Measurements from ENCODE around the gene AARS2. TPM values are rescaled to one million over a fixed set of nuclear protein-coding genes. Genes with fewer than 3 reads are reported as not detected.
A peak's percentile ranks its signal among the peaks of the same experiment; 100 is the strongest.

AARS2 gene
- total and polyA plus RNA-seq, 4 donors: 2.3 to 11.5 (median 5.7) TPM

DNA sequence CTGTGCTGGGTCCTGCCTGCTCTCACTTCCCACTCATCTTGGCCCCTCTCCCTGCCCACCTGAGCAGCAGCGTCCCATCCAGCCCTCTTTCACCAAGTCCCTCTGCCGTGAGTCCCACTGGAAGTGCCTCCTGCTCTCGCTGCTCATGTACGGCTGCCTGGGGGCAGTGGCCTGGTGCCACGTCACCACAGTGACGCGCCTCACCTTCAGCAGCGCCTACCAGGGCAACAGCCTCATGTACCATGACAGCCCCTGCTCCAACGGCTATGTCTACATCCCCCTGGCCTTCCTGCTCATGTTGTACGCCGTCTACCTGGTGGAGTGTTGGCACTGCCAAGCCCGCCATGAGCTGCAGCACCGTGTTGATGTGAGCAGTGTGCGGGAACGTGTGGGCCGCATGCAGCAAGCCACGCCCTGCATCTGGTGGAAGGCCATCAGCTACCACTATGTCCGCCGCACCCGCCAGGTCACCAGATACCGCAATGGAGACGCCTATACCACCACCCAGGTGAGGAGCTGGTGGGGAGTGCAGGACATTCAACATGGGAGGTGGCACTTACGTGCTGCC lies 40.1 kb downstream of the AARS2 start:
- no peak overlapping the region for H3K4me3 ChIP-seq (ENCODE audit: low read length in 2 of 2)
- WGBS, 2 donors: 85 to 87% methylated on average over 23 of the region's 23 CpGs
- no peaks in the 10 kb centered on the region for H3K9me3 ChIP-seq (ENCODE audit: control insufficient read depth, low read length)
- intact Hi-C loops (cut with DNase I): no loop called here
- H3K27me3 ChIP-seq (ENCODE audit: control insufficient read depth in 1 of 2, insufficient read depth in 2 of 2, low read length in 1 of 2): no peaks in the 10 kb centered on the region
- DNase-seq (no peak), ATAC-seq (ENCODE audit: low FRiP score) (no peak)
- H3K4me1 ChIP-seq (ENCODE audit: control insufficient read depth in 1 of 2, insufficient read depth in 2 of 2, low read length in 2 of 2): no peaks in the 10 kb centered on the region
- no peaks in the 10 kb centered on the region for H3K36me3 ChIP-seq (ENCODE audit: control insufficient read depth in 1 of 2, insufficient read depth in 2 of 2, low read length in 1 of 2)
- no peak overlapping the region for H3K27ac ChIP-seq (ENCODE audit: low read depth in 1 of 2, low read length in 2 of 2)

DNA sequence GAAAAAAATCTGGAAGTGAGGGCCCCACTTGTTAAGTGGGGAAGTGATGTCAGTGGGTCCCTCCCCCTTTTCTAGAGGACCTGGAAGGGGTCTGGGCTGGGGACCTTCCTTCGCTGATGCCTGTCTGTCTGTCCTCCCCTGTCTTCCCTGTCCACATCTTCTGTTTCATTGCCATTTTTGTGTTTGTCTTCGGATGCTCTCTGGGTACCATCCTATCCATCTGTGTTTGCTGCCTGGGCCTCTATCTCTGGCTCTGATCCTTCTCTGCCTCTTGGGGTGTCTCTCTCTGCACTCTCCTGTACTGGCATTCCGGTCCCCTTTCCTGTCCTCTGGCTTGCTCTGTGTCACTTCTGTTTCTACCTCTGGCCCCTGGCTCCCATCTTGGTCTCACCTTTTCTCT lies 40.6 kb downstream of the AARS2 start:
- ATAC-seq (ENCODE audit: low FRiP score) (no peak), DNase-seq (no peak)
- Histone ChIP-seq H3K27me3 (ENCODE audit: control insufficient read depth in 1 of 2, insufficient read depth in 2 of 2, low read length in 1 of 2) (no peaks in the 10 kb centered on the region), H3K36me3 (ENCODE audit: control insufficient read depth in 1 of 2, insufficient read depth in 2 of 2, low read length in 1 of 2) (no peaks in the 10 kb centered on the region), H3K4me1 (ENCODE audit: control insufficient read depth in 1 of 2, insufficient read depth in 2 of 2, low read length in 2 of 2) (no peaks in the 10 kb centered on the region), H3K4me3 (ENCODE audit: low read length in 2 of 2) (no peak overlapping the region), H3K9me3 (ENCODE audit: control insufficient read depth, low read length) (no peaks in the 10 kb centered on the region), H3K27ac (ENCODE audit: low read depth in 1 of 2, low read length in 2 of 2) (no peak overlapping the region)
- intact Hi-C loops (cut with DNase I): no loop called here
- 91 to 94% methylated on average over 3 of the region's 3 CpGs for WGBS, 2 donors

DNA sequence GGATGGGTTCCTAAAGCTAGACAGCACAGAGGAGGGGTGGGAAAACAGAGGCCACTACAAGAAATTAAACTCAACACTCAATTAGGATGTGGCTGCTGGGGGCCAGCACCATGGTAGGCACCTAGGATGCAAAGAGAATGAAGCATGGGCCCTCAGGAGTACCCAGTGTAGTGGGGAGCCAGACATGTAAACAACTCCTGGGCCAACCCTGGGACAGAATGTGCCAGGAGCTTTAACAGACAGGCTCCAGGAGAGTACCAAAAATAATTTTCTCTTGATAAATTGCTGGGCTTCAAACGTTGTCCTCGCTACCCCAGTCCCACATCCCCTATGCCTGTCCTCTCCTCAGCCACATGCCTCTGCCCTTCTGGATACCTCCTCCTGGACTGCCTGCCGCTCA lies 41.2 kb downstream of the AARS2 start:
- H3K9me3 ChIP-seq (ENCODE audit: control insufficient read depth, low read length): no peaks in the 10 kb centered on the region
- ATAC-seq (ENCODE audit: low FRiP score) (no peak), DNase-seq (no peak)
- H3K4me1 ChIP-seq (ENCODE audit: control insufficient read depth in 1 of 2, insufficient read depth in 2 of 2, low read length in 2 of 2): no peaks in the 10 kb centered on the region
- intact Hi-C loops (cut with DNase I): no loop called here
- no peak overlapping the region for H3K27ac ChIP-seq (ENCODE audit: low read depth in 1 of 2, low read length in 2 of 2)
- H3K4me3 ChIP-seq (ENCODE audit: low read length in 2 of 2): no peak overlapping the region
- H3K36me3 ChIP-seq (ENCODE audit: control insufficient read depth in 1 of 2, insufficient read depth in 2 of 2, low read length in 1 of 2): no peaks in the 10 kb centered on the region
- no peaks in the 10 kb centered on the region for H3K27me3 ChIP-seq (ENCODE audit: control insufficient read depth in 1 of 2, insufficient read depth in 2 of 2, low read length in 1 of 2)
- WGBS, 2 donors: 16% methylated on average over 3 of the region's 3 CpGs

DNA sequence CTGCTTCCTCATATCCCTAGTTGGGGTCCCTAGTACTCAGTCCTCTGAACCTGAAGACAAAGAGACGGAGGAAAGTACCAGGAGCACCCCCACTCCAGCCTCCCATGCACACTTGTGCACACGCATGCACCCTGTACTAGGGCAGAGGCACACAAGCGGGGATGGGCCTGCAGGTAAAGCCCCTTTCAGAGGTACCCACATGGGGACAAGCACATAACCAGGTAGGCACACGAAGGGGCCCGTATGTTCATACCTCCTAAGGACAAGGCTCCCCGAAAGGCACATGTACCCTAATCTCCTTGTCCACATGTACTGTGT lies 41.8 kb downstream of the AARS2 start:
- H3K9me3 ChIP-seq (ENCODE audit: control insufficient read depth, low read length): no peaks in the 10 kb centered on the region
- DNase-seq (no peak), ATAC-seq (ENCODE audit: low FRiP score) (no peak)
- no peak overlapping the region for H3K27ac ChIP-seq (ENCODE audit: low read depth in 1 of 2, low read length in 2 of 2)
- WGBS, 2 donors: 81 to 87% methylated on average over 6 of the region's 6 CpGs
- no peaks in the 10 kb centered on the region for H3K4me1 ChIP-seq (ENCODE audit: control insufficient read depth in 1 of 2, insufficient read depth in 2 of 2, low read length in 2 of 2)
- H3K4me3 ChIP-seq (ENCODE audit: low read length in 2 of 2): no peak overlapping the region
- H3K27me3 ChIP-seq (ENCODE audit: control insufficient read depth in 1 of 2, insufficient read depth in 2 of 2, low read length in 1 of 2): no peaks in the 10 kb centered on the region
- intact Hi-C loops (cut with DNase I): no loop called here
- no peaks in the 10 kb centered on the region for H3K36me3 ChIP-seq (ENCODE audit: control insufficient read depth in 1 of 2, insufficient read depth in 2 of 2, low read length in 1 of 2)

DNA sequence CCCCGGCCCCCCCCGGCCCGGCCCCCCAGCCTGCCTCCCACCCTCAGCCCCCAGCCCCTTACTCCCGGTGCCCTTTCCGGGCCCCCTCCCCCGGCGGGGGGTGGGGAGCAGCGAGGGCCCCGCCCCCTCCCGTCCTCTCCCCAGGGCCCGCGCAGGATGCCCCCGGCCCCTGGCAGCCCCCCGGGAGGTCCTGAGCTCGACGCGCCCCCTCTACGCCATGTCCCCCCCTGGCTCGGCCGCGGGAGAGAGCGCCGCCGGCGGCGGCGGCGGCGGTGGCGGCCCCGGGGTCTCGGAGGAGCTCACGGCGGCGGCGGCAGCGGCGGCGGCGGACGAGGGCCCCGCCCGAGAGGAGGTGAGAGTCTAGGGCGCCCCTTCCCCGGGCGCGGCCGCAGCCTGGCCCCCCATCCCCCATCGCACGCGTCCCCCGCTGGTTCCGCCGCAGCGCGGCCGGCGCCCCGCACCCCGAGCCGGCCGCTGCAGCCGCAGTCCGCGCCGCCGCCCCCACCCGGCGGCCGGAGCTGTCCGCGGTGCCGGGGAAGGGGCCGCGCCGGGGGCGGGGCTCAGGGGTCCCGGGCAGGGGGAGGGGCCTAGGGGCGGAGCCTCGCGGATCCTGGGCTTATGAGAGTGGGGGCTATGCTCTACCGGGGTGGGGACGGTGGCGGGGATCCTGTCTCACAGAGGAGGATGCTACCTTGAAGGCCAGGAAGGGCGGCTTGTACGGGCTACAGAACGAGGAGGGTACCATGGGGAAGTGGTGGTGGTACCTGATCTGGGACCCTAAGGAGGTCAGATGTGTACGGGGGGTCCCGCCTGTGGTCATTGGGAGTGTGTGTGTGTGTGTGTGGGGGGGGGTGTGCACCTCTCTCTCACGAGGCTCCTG lies 42.4 kb downstream of the AARS2 start:
- DNase-seq (no peak), ATAC-seq (ENCODE audit: low FRiP score) (no peak)
- 2 to 5% methylated on average over 28 to 88 of the region's 90 CpGs for WGBS, 2 donors
- intact Hi-C loops (cut with DNase I): no loop called here
- Histone ChIP-seq H3K27me3 (ENCODE audit: control insufficient read depth in 1 of 2, insufficient read depth in 2 of 2, low read length in 1 of 2) (no peaks in the 10 kb centered on the region), H3K36me3 (ENCODE audit: control insufficient read depth in 1 of 2, insufficient read depth in 2 of 2, low read length in 1 of 2) (no peaks in the 10 kb centered on the region), H3K4me3 (ENCODE audit: low read length in 2 of 2) (peak overlapping the region; percentile 39 to 52), H3K9me3 (ENCODE audit: control insufficient read depth, low read length) (no peaks in the 10 kb centered on the region), H3K27ac (ENCODE audit: low read depth in 1 of 2, low read length in 2 of 2) (no peak overlapping the region), H3K4me1 (ENCODE audit: control insufficient read depth in 1 of 2, insufficient read depth in 2 of 2, low read length in 2 of 2) (no peaks in the 10 kb centered on the region)

DNA sequence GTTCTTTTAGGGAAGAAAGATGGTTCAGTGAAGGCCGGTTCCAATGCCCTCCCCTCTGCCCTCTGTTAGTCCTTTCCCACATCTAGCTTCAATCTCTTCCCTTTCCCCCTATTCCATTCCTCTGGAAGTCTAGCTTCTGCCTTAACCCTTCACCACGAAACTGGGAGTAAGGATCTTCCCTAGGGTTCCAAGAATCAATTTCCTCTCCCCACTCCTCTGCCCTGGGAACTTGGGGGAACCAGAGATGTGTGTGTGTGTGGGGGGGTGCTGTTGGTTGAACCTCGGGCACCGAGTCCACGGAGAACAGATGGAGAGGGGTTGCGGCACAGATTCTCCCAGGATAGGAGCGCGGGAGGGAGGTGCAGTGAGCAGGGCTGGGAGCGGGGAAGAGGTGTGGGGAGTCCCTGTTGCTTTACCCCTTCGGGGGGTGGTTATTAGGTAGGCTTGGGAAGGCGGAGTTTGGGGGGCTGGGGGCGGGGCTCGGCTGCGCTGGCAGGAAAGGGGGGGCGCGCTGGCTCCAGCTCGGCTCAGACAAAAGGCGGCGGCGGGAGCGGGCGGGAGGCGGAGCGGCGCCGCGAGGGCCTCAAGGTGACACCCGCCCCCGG lies 43.1 kb downstream of the AARS2 start, which contains the start of gene TMEM151B:
TSS of gene TMEM151B (plus strand) at position 530 of the 605 bp plus-strand sequence. CDS start 293 bp downstream, outside the sequence.
- Histone ChIP-seq H3K4me3 (ENCODE audit: low read length in 2 of 2) (peak within 1 kb of the TSS; percentile 39 to 52), H3K27ac (ENCODE audit: low read depth in 1 of 2, low read length in 2 of 2) (no peak within 1 kb of the TSS), H3K36me3 (ENCODE audit: control insufficient read depth in 1 of 2, insufficient read depth in 2 of 2, low read length in 1 of 2) (no peaks in the 10 kb centered on the region), H3K27me3 (ENCODE audit: control insufficient read depth in 1 of 2, insufficient read depth in 2 of 2, low read length in 1 of 2) (no peaks in the 10 kb centered on the region), H3K9me3 (ENCODE audit: control insufficient read depth, low read length) (no peaks in the 10 kb centered on the region), H3K4me1 (ENCODE audit: control insufficient read depth in 1 of 2, insufficient read depth in 2 of 2, low read length in 2 of 2) (no peaks in the 10 kb centered on the region)
- 12 to 25% methylated on average over 19 to 29 of the region's 29 CpGs for WGBS, 2 donors
- peak in 1 of 2 donors; percentile 64 for DNase-seq
- ATAC-seq (ENCODE audit: low FRiP score): no peak
- intact Hi-C loops (cut with DNase I): loop anchor here (2.0 to 5.0 kb wide), 3 partner anchors 32 to 69 kb away; no protein-coding TSS in a partner anchor

DNA sequence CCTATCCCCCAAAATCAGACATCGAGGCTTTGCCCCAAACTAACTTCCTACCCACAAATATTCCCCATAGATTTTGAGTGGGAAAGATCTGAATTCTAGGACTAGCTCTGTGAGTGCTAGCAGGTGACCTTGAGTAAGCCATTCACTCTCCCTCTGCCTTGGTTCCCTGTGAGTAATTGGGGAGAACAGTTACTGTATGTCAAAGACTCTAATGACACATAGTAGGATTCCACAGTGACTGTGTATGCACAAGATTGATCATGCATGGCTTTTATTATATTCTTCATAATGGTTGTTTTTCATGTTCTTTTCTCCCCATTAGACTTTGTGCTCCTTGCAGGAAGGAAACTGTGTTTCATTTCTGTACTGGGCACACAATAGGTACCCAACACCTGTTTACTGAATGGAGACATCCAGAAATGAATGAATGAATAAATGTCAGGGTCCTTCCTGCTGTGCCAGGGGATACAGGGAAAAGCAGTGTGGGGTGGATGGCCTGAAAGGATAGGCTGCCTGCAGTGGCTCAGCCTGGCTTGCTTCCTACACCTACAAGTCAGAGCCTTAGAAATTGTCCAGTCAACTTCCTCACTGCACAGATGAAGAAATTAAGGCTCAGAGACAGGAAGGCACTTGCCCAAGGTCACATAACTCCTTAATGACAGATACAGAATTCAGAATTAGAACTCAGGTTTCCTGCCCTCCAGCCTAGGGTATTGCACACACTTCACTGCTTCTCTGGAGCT lies 43.8 kb downstream of the AARS2 start:
- no peaks in the 10 kb centered on the region for H3K9me3 ChIP-seq (ENCODE audit: control insufficient read depth, low read length)
- intact Hi-C loops (cut with DNase I): loop anchor here (2.0 to 5.0 kb wide), 3 partner anchors 33 to 69 kb away; no protein-coding TSS in a partner anchor
- DNase-seq (peak in 1 of 2 donors; percentile 11), ATAC-seq (ENCODE audit: low FRiP score) (no peak)
- H3K27me3 ChIP-seq (ENCODE audit: control insufficient read depth in 1 of 2, insufficient read depth in 2 of 2, low read length in 1 of 2): no peaks in the 10 kb centered on the region
- H3K4me3 ChIP-seq (ENCODE audit: low read length in 2 of 2): no peak overlapping the region
- H3K36me3 ChIP-seq (ENCODE audit: control insufficient read depth in 1 of 2, insufficient read depth in 2 of 2, low read length in 1 of 2): no peaks in the 10 kb centered on the region
- WGBS, 2 donors: 66 to 100% methylated on average over 1 of the region's 1 CpG
- no peak overlapping the region for H3K27ac ChIP-seq (ENCODE audit: low read depth in 1 of 2, low read length in 2 of 2)
- peaks cover 0 to 4% of the 10 kb centered on the region in 2 donors for H3K4me1 ChIP-seq (ENCODE audit: control insufficient read depth in 1 of 2, insufficient read depth in 2 of 2, low read length in 2 of 2)

DNA sequence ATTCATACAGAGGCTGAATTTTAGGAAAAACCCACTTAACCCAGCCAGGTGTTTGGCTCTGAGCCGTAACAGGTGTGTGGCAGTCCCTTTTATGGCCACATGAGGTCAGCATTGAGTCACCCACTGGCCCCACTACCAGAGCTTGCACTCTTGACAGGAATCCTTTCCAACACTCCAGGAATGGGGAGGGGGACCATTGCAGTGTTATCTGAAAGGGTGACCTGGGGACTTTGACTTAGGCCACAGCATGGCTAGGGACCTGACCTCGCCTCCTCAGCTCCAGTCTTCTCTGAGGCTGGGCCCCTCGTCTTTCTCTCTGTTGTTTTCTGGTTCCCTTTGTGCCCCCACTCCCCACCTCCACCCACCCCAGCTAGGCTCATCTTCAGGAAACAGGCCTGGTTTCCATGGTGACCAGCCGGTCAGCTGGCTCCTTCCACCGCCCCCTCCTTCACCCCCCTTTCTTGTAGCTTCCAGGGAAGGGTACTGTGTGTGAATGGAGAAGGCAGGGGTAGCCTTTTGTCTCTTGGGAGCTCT lies 45.0 kb downstream of the AARS2 start:
- no peak overlapping the region for H3K4me3 ChIP-seq (ENCODE audit: low read length in 2 of 2)
- H3K36me3 ChIP-seq (ENCODE audit: control insufficient read depth in 1 of 2, insufficient read depth in 2 of 2, low read length in 1 of 2): no peaks in the 10 kb centered on the region
- H3K27me3 ChIP-seq (ENCODE audit: control insufficient read depth in 1 of 2, insufficient read depth in 2 of 2, low read length in 1 of 2): no peaks in the 10 kb centered on the region
- no peak overlapping the region for H3K27ac ChIP-seq (ENCODE audit: low read depth in 1 of 2, low read length in 2 of 2)
- H3K9me3 ChIP-seq (ENCODE audit: control insufficient read depth, low read length): no peaks in the 10 kb centered on the region
- 23 to 34% methylated on average over 5 of the region's 5 CpGs for WGBS, 2 donors
- peaks cover 0 to 4% of the 10 kb centered on the region in 2 donors for H3K4me1 ChIP-seq (ENCODE audit: control insufficient read depth in 1 of 2, insufficient read depth in 2 of 2, low read length in 2 of 2)
- DNase-seq (peak in 1 of 2 donors; percentile 57), ATAC-seq (ENCODE audit: low FRiP score) (no peak)
- intact Hi-C loops (cut with DNase I): loop anchor here (1.0 to 5.0 kb wide), 4 partner anchors 34 to 71 kb away; no protein-coding TSS in a partner anchor
